ENCODE results near the gene SAA4.
"Not testable (repeated sequence)": the region's sequence is repeated elsewhere in the genome, so short reads cannot be mapped to it uniquely, and the experiment has no call there.

SAA4 gene, protein sequence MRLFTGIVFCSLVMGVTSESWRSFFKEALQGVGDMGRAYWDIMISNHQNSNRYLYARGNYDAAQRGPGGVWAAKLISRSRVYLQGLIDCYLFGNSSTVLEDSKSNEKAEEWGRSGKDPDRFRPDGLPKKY

DNA sequence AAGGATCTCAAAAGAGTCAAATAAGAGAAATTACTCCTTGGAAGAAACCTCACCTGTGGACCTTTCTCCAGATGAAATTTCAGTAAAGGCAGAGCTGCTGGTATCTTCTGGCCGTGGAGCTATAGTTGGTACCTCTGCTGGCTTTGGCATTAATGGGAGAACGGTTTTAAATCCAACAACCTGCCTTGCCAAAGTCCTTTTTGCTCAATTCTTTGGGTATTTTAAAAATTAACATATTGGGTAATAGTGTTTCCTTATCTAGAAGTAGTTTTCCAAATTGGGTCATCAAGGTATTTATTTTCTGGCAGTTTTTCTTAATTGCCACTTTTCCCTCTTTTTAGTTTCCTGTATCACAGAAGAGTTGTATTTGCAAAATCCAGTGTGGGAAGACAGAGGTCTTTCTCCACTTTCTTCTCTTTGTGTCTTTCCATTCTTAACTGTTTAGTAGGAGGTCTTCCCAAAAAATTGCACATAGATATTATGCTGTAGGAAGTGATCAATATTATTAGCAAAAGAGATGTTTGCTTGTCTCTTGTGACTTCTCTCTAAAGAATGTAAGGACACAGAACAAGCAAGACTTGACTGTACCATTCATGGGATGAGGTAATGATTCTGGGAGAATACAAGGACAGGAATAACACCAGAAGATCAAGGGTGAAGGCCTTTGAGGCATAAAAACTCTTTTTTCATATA is at the start of gene SAA4:
SAA4 (minus strand) TSS at position 139 of the 693 bp plus-strand sequence. CDS start 876 bp downstream, outside the sequence.
- no peak for TF ChIP-seq ZNF274 (IDR thresholded peaks at IDR 0.05; ENCODE audit: low read depth, low read length)
- H3K4me3 ChIP-seq (ENCODE audit: low read length): no peak within 1 kb of the TSS

GRCh38 chr11:18285841-18286240 is 49.2 kb upstream of the SAA4 start:
- no peak for TF ChIP-seq ZNF274 (IDR thresholded peaks at IDR 0.05; ENCODE audit: low read depth, low read length)

GRCh38 chr11:18282626-18283025 is 46.0 kb upstream of the SAA4 start:
- H3K4me3 ChIP-seq (ENCODE audit: low read length): no peak overlapping the region
- TF ChIP-seq ZNF274 (IDR thresholded peaks at IDR 0.05; ENCODE audit: low read depth, low read length): no peak

More at GRCh38 chr11:18285841-18286240, 49.2 kb upstream of the SAA4 start:
- no peak overlapping the region for H3K4me3 ChIP-seq (ENCODE audit: low read length)

DNA sequence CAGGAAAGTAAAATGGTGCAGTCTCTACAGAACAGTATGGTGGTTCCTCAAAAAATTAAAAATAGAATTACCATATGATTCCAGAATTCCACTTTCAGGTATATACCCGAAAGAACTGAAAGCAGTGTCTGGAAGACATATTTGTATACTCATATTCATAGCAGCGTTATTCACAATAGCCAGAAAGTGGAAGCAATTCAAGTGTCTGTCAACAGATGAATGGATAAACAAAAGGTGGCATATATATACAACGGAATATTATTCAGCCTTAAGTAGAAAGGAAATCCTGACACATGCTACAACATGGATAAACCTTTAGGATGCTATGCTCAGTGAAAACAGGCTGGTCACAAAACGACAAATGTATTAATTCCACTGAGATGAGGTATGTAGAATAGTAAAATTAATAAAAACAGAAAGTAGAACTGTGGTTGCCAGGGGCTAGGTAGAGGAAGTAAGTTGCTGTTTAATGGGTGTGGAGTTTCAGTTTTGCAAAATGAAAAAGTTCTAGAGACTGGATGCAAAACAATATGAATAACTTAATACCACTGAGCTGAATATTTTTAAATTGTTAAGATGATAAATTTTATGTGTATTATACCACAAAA is 43.9 kb upstream of the SAA4 start:
- TF ChIP-seq ZNF274 (IDR thresholded peaks at IDR 0.05; ENCODE audit: low read depth, low read length): no peak

GRCh38 chr11:18277565-18278271 is 41.1 kb upstream of the SAA4 start:
- H3K4me3 ChIP-seq (ENCODE audit: low read length): no peak overlapping the region
- TF ChIP-seq ZNF274 (IDR thresholded peaks at IDR 0.05; ENCODE audit: low read depth, low read length): no peak

More for the DNA sequence above, 43.9 kb upstream of the SAA4 start:
- no peak overlapping the region; the same call in 1 of the 2 replicates for H3K4me3 ChIP-seq (ENCODE audit: low read length)

GRCh38 chr11:18271206-18271605 is 34.6 kb upstream of the SAA4 start:
- no peak for TF ChIP-seq ZNF274 (IDR thresholded peaks at IDR 0.05; ENCODE audit: low read depth, low read length)
- H3K4me3 ChIP-seq (ENCODE audit: low read length): no peak overlapping the region

DNA sequence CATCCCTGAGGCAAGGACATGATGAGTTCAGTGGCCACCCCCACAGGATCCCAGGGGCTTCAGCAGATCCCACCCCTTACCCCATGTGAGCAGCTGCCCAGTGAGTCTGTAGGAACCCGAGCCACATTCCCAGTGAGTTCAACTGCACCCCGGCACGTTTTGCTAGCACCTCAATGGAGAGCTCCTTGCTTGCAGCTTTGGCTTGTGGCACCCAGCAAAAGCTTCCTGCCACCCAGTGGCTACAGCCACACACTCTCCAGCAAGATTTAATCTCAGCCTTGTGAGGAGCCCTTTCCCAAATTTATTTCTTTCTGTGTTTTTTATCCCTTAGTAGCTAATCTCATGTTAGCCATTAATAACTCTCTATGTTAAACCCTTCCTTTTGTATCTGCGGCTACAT is 33.5 kb upstream of the SAA4 start:
- no peak overlapping the region for H3K4me3 ChIP-seq (ENCODE audit: low read length)
- no peak for TF ChIP-seq ZNF274 (IDR thresholded peaks at IDR 0.05; ENCODE audit: low read depth, low read length)

GRCh38 chr11:18269252-18269651 is 32.6 kb upstream of the SAA4 start:
- H3K4me3 ChIP-seq (ENCODE audit: low read length): not testable (repeated sequence)

- H3K4me3 ChIP-seq (ENCODE audit: low read length): not testable (repeated sequence)
These were observed 30.9 kb upstream of the SAA4 start for GRCh38 chr11:18267335-18268133.

- H3K4me3 ChIP-seq (ENCODE audit: low read length): no peak within 1 kb of the TSS
- TF ChIP-seq ZNF274 (IDR thresholded peaks at IDR 0.05; ENCODE audit: low read depth, low read length): no peak
These were observed 29.3 kb upstream of the SAA4 start, which contains the start of gene SAA1 for GRCh38 chr11:18265949-18266348. TSS of gene SAA1 (plus strand) at chr11:18266264. CDS start at chr11:18266888, 624 bp downstream.

DNA sequence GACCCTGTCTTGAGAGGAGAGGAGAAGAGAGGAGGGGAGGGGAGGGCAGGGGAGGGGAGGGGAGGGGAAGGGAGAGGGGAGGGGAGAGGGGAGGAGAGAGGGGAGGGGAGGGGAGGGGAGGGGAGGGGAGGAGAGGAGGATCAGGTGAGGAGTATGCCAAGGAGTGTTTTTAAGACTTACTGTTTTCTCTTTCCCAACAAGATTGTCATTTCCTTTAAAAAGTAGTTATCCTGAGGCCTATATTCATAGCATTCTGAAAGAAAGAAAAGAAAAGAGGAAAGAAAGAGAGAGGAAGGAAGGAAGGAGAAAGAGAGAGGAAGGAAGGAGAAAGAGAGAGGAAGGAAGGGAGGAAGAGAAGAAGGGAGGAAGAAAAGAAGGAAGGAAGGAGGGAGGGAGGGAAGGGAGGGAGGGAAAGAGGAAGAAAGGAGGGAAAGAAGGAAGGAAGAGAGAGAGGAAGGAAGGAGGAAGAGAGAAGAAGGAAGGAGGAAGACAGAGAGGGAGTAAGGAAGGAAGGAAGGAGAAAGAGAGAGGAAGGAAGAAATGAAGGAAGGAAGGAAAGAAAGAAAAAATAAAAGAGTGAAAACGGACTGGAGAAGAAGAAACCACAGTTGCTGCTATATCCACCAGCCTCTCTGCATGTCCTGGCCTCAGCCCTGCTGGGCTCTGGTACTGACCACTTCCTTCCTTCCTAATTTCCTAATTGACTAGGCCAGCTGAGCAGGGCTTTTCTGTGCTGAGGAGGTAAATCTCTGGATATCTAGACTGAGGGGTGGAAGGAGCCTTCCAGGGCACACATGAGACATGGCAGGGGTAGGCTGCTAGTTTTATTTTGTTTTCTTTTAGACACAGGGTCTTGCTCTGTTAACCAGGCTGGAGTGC is 28.3 kb upstream of the SAA4 start:
- H3K4me3 ChIP-seq (ENCODE audit: low read length): no peak overlapping the region
- TF ChIP-seq ZNF274 (IDR thresholded peaks at IDR 0.05; ENCODE audit: low read depth, low read length): no peak

DNA sequence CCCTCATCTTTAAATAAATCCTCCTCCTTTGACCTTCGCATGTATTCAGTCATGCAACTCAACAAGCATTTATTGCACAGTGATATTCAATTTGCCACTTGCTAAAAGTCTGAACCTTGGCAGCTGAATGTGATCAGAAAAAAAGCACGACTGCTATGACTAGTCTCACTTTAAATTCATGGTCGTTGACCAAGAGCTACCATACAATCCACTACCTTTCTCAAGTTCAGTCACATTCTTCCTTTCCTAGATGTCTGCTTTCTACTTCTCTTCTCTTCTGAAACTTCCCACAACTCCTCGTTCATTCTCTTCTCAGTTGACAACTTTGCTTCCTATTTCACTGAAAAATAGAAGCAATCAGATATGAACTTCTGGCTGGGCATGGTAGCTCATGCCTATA is 27.4 kb upstream of the SAA4 start:
- no peak overlapping the region for H3K4me3 ChIP-seq (ENCODE audit: low read length)
- no peak for TF ChIP-seq ZNF274 (IDR thresholded peaks at IDR 0.05; ENCODE audit: low read depth, low read length)

DNA sequence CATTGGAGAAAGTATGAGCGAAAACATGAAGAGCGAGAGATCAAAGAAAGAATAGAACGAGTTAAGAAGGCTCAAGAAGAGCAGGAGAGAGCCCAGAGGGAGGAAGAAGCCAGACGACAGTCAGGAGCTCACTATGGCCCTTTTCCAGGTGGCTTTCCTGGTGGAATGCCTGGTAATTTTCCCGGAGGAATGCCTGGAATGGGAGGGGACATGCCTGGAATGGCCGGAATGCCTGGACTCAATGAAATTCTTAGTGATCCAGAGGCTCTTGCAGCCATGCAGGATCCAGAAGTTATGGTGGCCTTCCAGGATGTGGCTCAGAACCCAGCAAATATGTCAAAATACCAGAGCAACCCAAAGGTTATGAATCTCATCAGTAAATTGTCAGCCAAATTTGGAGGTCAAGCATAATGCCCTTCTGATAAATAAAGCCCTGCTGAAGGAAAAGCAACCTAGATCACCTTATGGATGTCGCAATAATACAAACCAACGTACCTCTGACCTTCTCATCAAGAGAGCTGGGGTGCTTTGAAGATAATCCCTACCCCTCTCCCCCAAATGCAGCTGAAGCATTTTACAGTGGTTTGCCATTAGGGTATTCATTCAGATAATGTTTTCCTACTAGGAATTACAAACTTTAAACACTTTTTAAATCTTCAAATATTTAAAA is 26.2 kb upstream of the SAA4 start:
- not testable (repeated sequence) for H3K4me3 ChIP-seq (ENCODE audit: low read length)

Measured in GM08714 (cell line).